ENCODE measurements around the gene RSF1. TPM values are rescaled to one million over a fixed set of nuclear protein-coding genes. Genes with fewer than 3 reads are reported as not detected.
A peak's percentile ranks its signal among the peaks of the same experiment; 100 is the strongest.

RSF1 gene
- total and polyA plus RNA-seq, 2 donors (not counting 1 experiment from before 2014, with no cell fraction given) = 4.8 to 104 TPM

DNA sequence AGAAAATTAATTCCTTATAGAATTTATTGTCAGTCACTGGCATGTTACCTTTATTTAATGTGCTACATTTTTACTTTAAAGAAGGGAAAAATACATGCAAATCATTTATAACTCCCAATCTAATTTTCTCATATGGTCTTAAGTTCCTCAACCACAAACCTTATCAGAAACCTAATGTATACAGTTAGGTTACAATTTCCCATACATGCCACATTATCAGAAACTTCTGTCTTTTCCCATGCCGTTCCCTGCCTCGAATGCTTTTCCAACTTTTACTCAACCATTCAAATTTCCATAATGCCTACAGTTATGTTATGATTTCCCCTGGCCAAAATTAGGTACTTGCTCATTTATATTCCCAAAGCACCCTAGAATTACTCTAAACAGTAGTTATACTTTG, 13.5 kb downstream of the RSF1 start:
- no peak overlapping the region for H3K4me3 Mint-ChIP-seq
- Histone ChIP-seq H3K4me1 (ENCODE audit: control insufficient read depth in 2 of 2, insufficient read depth in 2 of 2, low read length in 2 of 2) (peaks cover 0 to 18% of the 10 kb centered on the region in 2 donors), H3K36me3 (replicated peaks in 1 of 2; ENCODE audit: control extremely low read depth in 1 of 2, control insufficient read depth in 1 of 2, extremely low read depth in 1 of 2, insufficient read depth in 2 of 2, low read length in 1 of 2) (peaks cover 2 to 23% of the 10 kb centered on the region in 2 experiments), H3K27ac (ENCODE audit: low read length in 2 of 2) (no peak overlapping the region), H3K9ac (ENCODE audit: low read length) (no peak overlapping the region), H3K4me3 (ENCODE audit: control extremely low read depth in 1 of 5, extremely low read depth in 1 of 5, insufficient read depth in 1 of 5, low read depth in 2 of 5, low read length in 4 of 5) (no peak overlapping the region), H2AFZ (ENCODE audit: insufficient read depth, low read depth, low read length, poor library complexity, severe bottlenecking) (no peak overlapping the region), H4K20me1 (ENCODE audit: control insufficient read depth, insufficient read depth, low read length, poor library complexity, severe bottlenecking) (peaks cover 98% of the 10 kb centered on the region), H3K27me3 (replicated peaks in 1 of 4; ENCODE audit: control extremely low read depth in 1 of 4, control insufficient read depth in 3 of 4, insufficient read depth in 4 of 4, low read length in 3 of 4) (no peaks in the 10 kb centered on the region), H3K9me3 (ENCODE audit: control extremely low read depth in 1 of 3, control insufficient read depth in 2 of 3, insufficient read depth in 1 of 3, low read length in 2 of 3) (no peaks in the 10 kb centered on the region), H3K79me2 (ENCODE audit: control insufficient read depth, insufficient read depth, low read length) (peaks cover 100% of the 10 kb centered on the region), H3K4me2 (replicated peaks; ENCODE audit: low read depth, low read length, poor library complexity, severe bottlenecking) (no peak overlapping the region)
- DNase-seq (no peak), ATAC-seq (ENCODE audit: low read depth) (no peak)
- WGBS (ENCODE audit: insufficient coverage) = no CpG with 5 or more reads among the region's 2 CpGs
- intact Hi-C loops (cut with micrococcal nuclease) = no loop called here
- H3K27me3 Mint-ChIP-seq = no peaks in the 10 kb centered on the region
- CTCF ChIA-PET = no interaction called here
- H3K9me3 Mint-ChIP-seq (ENCODE audit: insufficient read depth) = no peaks in the 10 kb centered on the region
- H3K27ac Mint-ChIP-seq = no peak overlapping the region
- POLR2A ChIA-PET = no interaction called here
- peaks cover 48% of the 10 kb centered on the region for H3K4me1 Mint-ChIP-seq
- TF ChIP-seq, protein P1, sequence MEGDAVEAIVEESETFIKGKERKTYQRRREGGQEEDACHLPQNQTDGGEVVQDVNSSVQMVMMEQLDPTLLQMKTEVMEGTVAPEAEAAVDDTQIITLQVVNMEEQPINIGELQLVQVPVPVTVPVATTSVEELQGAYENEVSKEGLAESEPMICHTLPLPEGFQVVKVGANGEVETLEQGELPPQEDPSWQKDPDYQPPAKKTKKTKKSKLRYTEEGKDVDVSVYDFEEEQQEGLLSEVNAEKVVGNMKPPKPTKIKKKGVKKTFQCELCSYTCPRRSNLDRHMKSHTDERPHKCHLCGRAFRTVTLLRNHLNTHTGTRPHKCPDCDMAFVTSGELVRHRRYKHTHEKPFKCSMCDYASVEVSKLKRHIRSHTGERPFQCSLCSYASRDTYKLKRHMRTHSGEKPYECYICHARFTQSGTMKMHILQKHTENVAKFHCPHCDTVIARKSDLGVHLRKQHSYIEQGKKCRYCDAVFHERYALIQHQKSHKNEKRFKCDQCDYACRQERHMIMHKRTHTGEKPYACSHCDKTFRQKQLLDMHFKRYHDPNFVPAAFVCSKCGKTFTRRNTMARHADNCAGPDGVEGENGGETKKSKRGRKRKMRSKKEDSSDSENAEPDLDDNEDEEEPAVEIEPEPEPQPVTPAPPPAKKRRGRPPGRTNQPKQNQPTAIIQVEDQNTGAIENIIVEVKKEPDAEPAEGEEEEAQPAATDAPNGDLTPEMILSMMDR (IDR thresholded peaks at IDR 0.05) = no peak
- TF ChIP-seq EZH2 (IDR thresholded peaks at IDR 0.05; ENCODE audit: borderline replicate concordance, insufficient read depth, low read depth, low read length, poor library complexity, severe bottlenecking) = no peak

- intact Hi-C loops (cut with micrococcal nuclease) = no loop called here
- H3K4me1 Mint-ChIP-seq = peaks cover 50% of the 10 kb centered on the region
- ChIA-PET CTCF (no interaction called here), POLR2A (no interaction called here)
- peaks cover 0 to 18% of the 10 kb centered on the region in 2 donors for H3K4me1 ChIP-seq (ENCODE audit: control insufficient read depth in 2 of 2, insufficient read depth in 2 of 2, low read length in 2 of 2)
- peaks cover 100% of the 10 kb centered on the region for H3K79me2 ChIP-seq (ENCODE audit: control insufficient read depth, insufficient read depth, low read length)
- ATAC-seq (ENCODE audit: low read depth) = no peak
- H3K4me2 ChIP-seq (replicated peaks; ENCODE audit: low read depth, low read length, poor library complexity, severe bottlenecking) = no peak overlapping the region
- no peak overlapping the region for H3K4me3 ChIP-seq (ENCODE audit: control extremely low read depth in 1 of 5, extremely low read depth in 1 of 5, insufficient read depth in 1 of 5, low read depth in 2 of 5, low read length in 4 of 5)
- H3K27ac Mint-ChIP-seq = no peak overlapping the region
- H3K9ac ChIP-seq (ENCODE audit: low read length) = no peak overlapping the region
- peaks cover 99% of the 10 kb centered on the region for H4K20me1 ChIP-seq (ENCODE audit: control insufficient read depth, insufficient read depth, low read length, poor library complexity, severe bottlenecking)
- no peaks in the 10 kb centered on the region for H3K27me3 Mint-ChIP-seq
- peaks cover 2 to 24% of the 10 kb centered on the region in 2 experiments for H3K36me3 ChIP-seq (replicated peaks in 1 of 2; ENCODE audit: control extremely low read depth in 1 of 2, control insufficient read depth in 1 of 2, extremely low read depth in 1 of 2, insufficient read depth in 2 of 2, low read length in 1 of 2)
- H3K4me3 Mint-ChIP-seq = peak overlapping the region; percentile 10
- no peak for TF ChIP-seq EZH2 (IDR thresholded peaks at IDR 0.05; ENCODE audit: borderline replicate concordance, insufficient read depth, low read depth, low read length, poor library complexity, severe bottlenecking)
- TF ChIP-seq, protein P1 (IDR thresholded peaks at IDR 0.05) = no peak
- H2AFZ ChIP-seq (ENCODE audit: insufficient read depth, low read depth, low read length, poor library complexity, severe bottlenecking) = no peak overlapping the region
- H3K27ac ChIP-seq (ENCODE audit: low read length in 2 of 2) = peak overlapping the region in 1 of 2 donors; percentile 12
- H3K9me3 ChIP-seq (ENCODE audit: control extremely low read depth in 1 of 3, control insufficient read depth in 2 of 3, insufficient read depth in 1 of 3, low read length in 2 of 3) = no peaks in the 10 kb centered on the region
- DNase-seq = no peak
- no peaks in the 10 kb centered on the region for H3K9me3 Mint-ChIP-seq (ENCODE audit: insufficient read depth)
- H3K27me3 ChIP-seq (replicated peaks in 1 of 4; ENCODE audit: control extremely low read depth in 1 of 4, control insufficient read depth in 3 of 4, insufficient read depth in 4 of 4, low read length in 3 of 4) = no peaks in the 10 kb centered on the region
Measured at GRCh38 chr11:77806415-77806814, 14.1 kb downstream of the RSF1 start.

All from B cell (primary cell).